GM19099 (cell line): ENCODE data around the gene B4GALNT3.

ENCODE experiments used
- POLR2A ChIP-seq: IDR thresholded peaks from 3 replicates; pipeline ENCODE4 v1.6.1; 2011; ENCODE audit warnings: low read depth; ENCODE audit not compliant: insufficient read length; ENCODE audit errors: extremely low read depth

The B4GALNT3 gene

GRCh38 chr12:459430-460258 lies at the start of gene B4GALNT3:
Gene B4GALNT3 (plus strand): TSS chr12:459939. CDS start chr12:460377, 438 bp downstream.
- no peak for TF ChIP-seq POLR2A

- TF ChIP-seq POLR2A: no peak
Observed at GRCh38 chr12:414859-415258, 44.9 kb upstream of the B4GALNT3 start.

GRCh38 chr12:418432-418831 lies 41.3 kb upstream of the B4GALNT3 start:
- no peak for TF ChIP-seq POLR2A

- no peak for TF ChIP-seq POLR2A
Observed at GRCh38 chr12:422526-422925, 37.2 kb upstream of the B4GALNT3 start.

- no peak for TF ChIP-seq POLR2A
Observed at GRCh38 chr12:442235-442884, 17.4 kb upstream of the B4GALNT3 start.

GRCh38 chr12:447141-447540 lies 12.6 kb upstream of the B4GALNT3 start:
- no peak for TF ChIP-seq POLR2A

- TF ChIP-seq POLR2A: no peak
Observed at GRCh38 chr12:449203-449602, 10.5 kb upstream of the B4GALNT3 start.

GRCh38 chr12:450438-450837 lies 9.3 kb upstream of the B4GALNT3 start:
- TF ChIP-seq POLR2A: no peak

- TF ChIP-seq POLR2A: no peak
Observed at GRCh38 chr12:452667-453210, 7.0 kb upstream of the B4GALNT3 start.

GRCh38 chr12:454833-455232 lies 4.9 kb upstream of the B4GALNT3 start:
- no peak for TF ChIP-seq POLR2A

GRCh38 chr12:455821-456220 lies 3.9 kb upstream of the B4GALNT3 start:
- TF ChIP-seq POLR2A: no peak

- no peak for TF ChIP-seq POLR2A
Observed at GRCh38 chr12:457676-458075, 2.1 kb upstream of the B4GALNT3 start.

- TF ChIP-seq POLR2A: no peak
Observed at GRCh38 chr12:459050-459429, 699 bp upstream of the B4GALNT3 start.

- no peak for TF ChIP-seq POLR2A
Observed at GRCh38 chr12:460261-461230, 807 bp downstream of the B4GALNT3 start.

GRCh38 chr12:461425-461824 lies 1.7 kb downstream of the B4GALNT3 start:
- no peak for TF ChIP-seq POLR2A

GRCh38 chr12:462936-463705 lies 3.4 kb downstream of the B4GALNT3 start:
- no peak for TF ChIP-seq POLR2A
